K562 (cell line): Measurements from ENCODE around the gene ZKSCAN7. TPM values are rescaled to one million over a fixed set of nuclear protein-coding genes. Genes with fewer than 3 reads are reported as not detected.

Experiments
- ATAC-seq: fragments of 200-7000 bp; cut with Tn5 transposase; 3 replicates; pipeline ENCODE4 v1.9.1; 2020; ENCODE audit warnings: moderate library complexity
- BruUV-seq: library from RNA; stranded (reverse); fragments of 400-500 nt; replicated peaks from 2 replicates; lab custom pipeline; 2021; lab: Mats Ljungman, UMichigan
- CTCF ChIA-PET: fragments of 300-600 bp; formaldehyde crosslinking; extraction: SDS; loops from one replicate; lab custom pipeline; 2021; ENCODE audit warnings: low intra/inter-chr PET ratio; lab: Yijun Ruan, JAX
- POLR2A ChIA-PET: fragments of 300-600, 350-650 bp; sonication (Branson Sonifier 250); formaldehyde crosslinking; extraction: SDS; loops from one replicate; lab custom pipeline; 2021; ENCODE audit warnings: antibody characterized with exemption, inconsistent platforms; lab: Yijun Ruan, JAX
- DNase-seq, 4 experiments: peaks; one replicate each; pipeline versions ENCODE4 v3.0.0 to v3.0.0-alpha.2; 2011 to 2018; ENCODE audit warnings: low spot score in 3 of 4, mixed read lengths in 3 of 4; ENCODE audit errors: extremely low read depth in 1 of 4
- FAIRE-seq: peaks from 2 replicates; lab custom pipeline; 2011; peaks lifted over from hg19 to GRCh38; lab: Jason Lieb, UNC
- H2AFZ ChIP-seq: 2 replicates; pipeline ENCODE4 v1.6.0; 2011; ENCODE audit warnings: low read depth, low read length, control low read depth, inconsistent platforms
- H3K27ac ChIP-seq: fragments of 200-600 bp; 3 replicates; pipeline ENCODE4 v1.8.0; 2011; ENCODE audit warnings: low read depth, mild to moderate bottlenecking, control low read depth, inconsistent platforms, low read length, moderate library complexity, mixed read lengths; ENCODE audit errors: extremely low read depth
- H3K27me3 ChIP-seq, 2 experiments: fragments of 300-600 bp in 1 of 2; 2 replicates in 1 of 2; 3 replicates in 1 of 2; pipeline versions ENCODE4 v1.6.0 to v1.8.0; 2011; ENCODE audit warnings: inconsistent platforms in 2 of 2, low read length in 2 of 2, mild to moderate bottlenecking in 1 of 2, mixed read lengths in 1 of 2, moderate library complexity in 1 of 2; ENCODE audit not compliant: control insufficient read depth in 2 of 2, insufficient read depth in 2 of 2
- H3K36me3 ChIP-seq: fragments of 300-600 bp; 3 replicates; pipeline ENCODE4 v1.8.0; 2011; ENCODE audit warnings: mild to moderate bottlenecking, low read length, inconsistent platforms; ENCODE audit not compliant: control insufficient read depth, insufficient read depth
- H3K4me1 ChIP-seq, 2 experiments: fragments of 200-600 bp in 1 of 2; replicated peaks in 1 of 2; 2 replicates in 1 of 2; 3 replicates in 1 of 2; pipeline versions ENCODE4 v1.5.1 to v1.8.0; 2011; ENCODE audit warnings: inconsistent platforms in 2 of 2, low read length in 2 of 2, mild to moderate bottlenecking in 1 of 2, mixed read lengths in 1 of 2, moderate library complexity in 1 of 2; ENCODE audit not compliant: control insufficient read depth in 2 of 2, insufficient read depth in 2 of 2
- H3K4me2 ChIP-seq: 2 replicates; pipeline ENCODE4 v1.6.1; 2011; ENCODE audit warnings: low read length, control low read depth, inconsistent platforms, mixed read lengths; ENCODE audit not compliant: insufficient read depth
- H3K4me3 ChIP-seq: fragments of 200-600 bp; sonication (generic), shearing (Covaris generic); 2 replicates; pipeline ENCODE4 v1.5.1; 2016; ENCODE audit warnings: control low read depth, inconsistent platforms
- H3K79me2 ChIP-seq: fragments of 200-600 bp; 3 replicates; pipeline ENCODE4 v1.8.0; 2011; ENCODE audit warnings: low read length, inconsistent platforms; ENCODE audit not compliant: control insufficient read depth, insufficient read depth
- H3K9ac ChIP-seq, 2 experiments: 2 replicates each; pipeline versions ENCODE4 v1.6.0 to v1.6.1; 2011; ENCODE audit warnings: low read depth in 2 of 2, low read length in 2 of 2, control low read depth in 1 of 2, inconsistent platforms in 1 of 2, mild to moderate bottlenecking in 1 of 2, mixed read lengths in 1 of 2; ENCODE audit not compliant: insufficient read depth in 1 of 2
- H3K9me1 ChIP-seq: one replicate; pipeline ENCODE4 v1.6.0; 2011; ENCODE audit warnings: inconsistent platforms, mild to moderate bottlenecking, low read length, moderate library complexity; ENCODE audit not compliant: control insufficient read depth, insufficient read depth
- H3K9me3 ChIP-seq: replicated peaks from 2 replicates; pipeline ENCODE4 v1.5.1; 2011; ENCODE audit warnings: low read depth, low read length, inconsistent platforms; ENCODE audit not compliant: control insufficient read depth, insufficient read depth
- H4K20me1 ChIP-seq: replicated peaks from 2 replicates; pipeline ENCODE4 v1.6.1; 2011; ENCODE audit warnings: low read length, inconsistent platforms, mixed read lengths; ENCODE audit not compliant: control insufficient read depth, insufficient read depth
- DMBX1 ChIP-seq: fragments of 250-450 bp; sonication (Bioruptor Pico); IDR thresholded peaks from 2 replicates; pipeline ENCODE4 v1.8.0; 2022; ENCODE audit warnings: inconsistent platforms, mild to moderate bottlenecking, moderate library complexity, borderline replicate concordance
- ESRRB ChIP-seq: fragments of 250-450 bp; sonication (Bioruptor Pico); IDR thresholded peaks from 2 replicates; pipeline ENCODE4 v1.5.0; 2020; ENCODE audit warnings: mild to moderate bottlenecking, moderate library complexity, borderline replicate concordance
- ETV1 ChIP-seq: fragments of 450-650 bp; conservative IDR thresholded peaks from 2 replicates; pipeline ENCODE4 v1.6.1; 2016; ENCODE audit warnings: missing genetic modification characterization, control low read depth, low read depth, missing compliant biosample characterization
- HDAC2 ChIP-seq: fragments of 450-650 bp; IDR thresholded peaks from 2 replicates; pipeline ENCODE4 v1.6.1; 2016; ENCODE audit warnings: mild to moderate bottlenecking
- IFI16 ChIP-seq: fragments of 250-450 bp; sonication (Bioruptor Pico); IDR thresholded peaks from 2 replicates; pipeline ENCODE4 v2.1.2; 2022; ENCODE audit warnings: mild to moderate bottlenecking, inconsistent platforms
- L3MBTL2 ChIP-seq: fragments of 450-650 bp; IDR thresholded peaks from 2 replicates; pipeline ENCODE4 v1.6.1; 2016; ENCODE audit warnings: mild to moderate bottlenecking, moderate library complexity
- MEF2A ChIP-seq: IDR thresholded peaks from 2 replicates; pipeline ENCODE4 v1.6.1; 2011; ENCODE audit warnings: low read depth, mild to moderate bottlenecking, low read length, moderate library complexity; ENCODE audit not compliant: control insufficient read depth
- SMAD4 ChIP-seq: fragments of 250-450 bp; sonication (Bioruptor Pico); conservative IDR thresholded peaks from 2 replicates; pipeline ENCODE4 v1.8.0; 2021; ENCODE audit warnings: inconsistent platforms, mild to moderate bottlenecking, moderate library complexity
- ZNF232 ChIP-seq: sonication (generic); formaldehyde crosslinking; IDR thresholded peaks from 2 replicates; pipeline ENCODE4 v1.8.0; 2022; ENCODE audit warnings: mild to moderate bottlenecking, missing genetic modification reagents
- ZNF644 ChIP-seq: fragments of 200-800 bp; sonication (Bioruptor generic); IDR thresholded peaks from 2 replicates; pipeline ENCODE4 v1.6.1; 2016; ENCODE audit warnings: low read depth, missing genetic modification characterization, missing compliant biosample characterization
- WGBS: fragments of 100-300 bp; shearing (Covaris generic); methylation state at CpG from one replicate; pipeline ENCODE4 v1.1.6; 2016; ENCODE audit warnings: low coverage, mixed read lengths; ENCODE audit not compliant: insufficient coverage; ENCODE audit errors: missing lambda C conversion rate; 5-methylcytosine and 5-hydroxymethylcytosine counted together
- in situ Hi-C: fragments of 300-500 bp; cut with MboI; formaldehyde crosslinking; loops from 4 replicates; pipeline ENCODE4 v1.15.0; 2018; ENCODE audit warnings: inconsistent platforms, mixed read lengths
- intact Hi-C: fragments of 100-400 bp; cut with micrococcal nuclease; formaldehyde crosslinking; loops from 2 replicates; pipeline ENCODE4 v1.14.2; 2022
- polyA plus RNA-seq, 8 experiments: library from polyadenylated mRNA; depleted of rRNA in 4 of 8; stranded (reverse) in 5 of 8; unstranded in 3 of 8; fragments of >200 nt; fragmentation: Nextera tagmentation in 2 of 8; fragmentation: Illumina TruSeq in 1 of 8; extraction: Ambion mirVana in 2 of 8; extraction: Trizol in 1 of 8; gene quantifications; 2 replicates each; pipeline versions ENCODE4 v1.2.1 to v1.2.3, GENCODE V29; 2011 to 2014; ENCODE audit warnings: inconsistent platforms in 1 of 8, missing spikeins in 1 of 8
- total RNA-seq, 7 experiments: library from RNA; depleted of rRNA in 6 of 7; stranded (reverse); fragments of >200 nt in 6 of 7; fragmentation: Illumina TruSeq in 2 of 7; extraction: Trizol in 2 of 7; gene quantifications; 2 replicates each; pipeline versions ENCODE4 v1.2.1 to v1.2.3, GENCODE V29; 2011 to 2021; ENCODE audit warnings: low replicate concordance in 1 of 7
- TF ChIP-seq, protein P1 (sequence below): fragments of 250-450 bp; sonication (Bioruptor Pico); IDR thresholded peaks from 2 replicates; pipeline ENCODE4 v1.5.0; 2021
- TF ChIP-seq, protein P2 (sequence below): fragments of 250-450 bp; sonication (Bioruptor Pico); IDR thresholded peaks from 2 replicates; pipeline ENCODE4 v1.9.0; 2021; ENCODE audit warnings: mild to moderate bottlenecking
- TF ChIP-seq, protein P3 (sequence below): fragments of 450-650 bp; formaldehyde crosslinking; IDR thresholded peaks from 2 replicates; pipeline ENCODE4 v1.4.0; 2022; ENCODE audit warnings: missing genetic modification characterization
- TF ChIP-seq, protein P4 (sequence below): sonication (generic); formaldehyde crosslinking; IDR thresholded peaks from 2 replicates; pipeline ENCODE4 v1.4.0; 2020; ENCODE audit warnings: mild to moderate bottlenecking, missing genetic modification reagents
- TF ChIP-seq, protein P5 (sequence below): sonication (generic); formaldehyde crosslinking; IDR thresholded peaks from 2 replicates; pipeline ENCODE4 v1.8.0; 2023; ENCODE audit warnings: mild to moderate bottlenecking, missing genetic modification reagents

ZKSCAN7 gene
- total and polyA plus RNA-seq, 9 of the 15 experiments (the other 6 are each of a cell fraction or from before 2014, with no cell fraction given) = not detected

DNA sequence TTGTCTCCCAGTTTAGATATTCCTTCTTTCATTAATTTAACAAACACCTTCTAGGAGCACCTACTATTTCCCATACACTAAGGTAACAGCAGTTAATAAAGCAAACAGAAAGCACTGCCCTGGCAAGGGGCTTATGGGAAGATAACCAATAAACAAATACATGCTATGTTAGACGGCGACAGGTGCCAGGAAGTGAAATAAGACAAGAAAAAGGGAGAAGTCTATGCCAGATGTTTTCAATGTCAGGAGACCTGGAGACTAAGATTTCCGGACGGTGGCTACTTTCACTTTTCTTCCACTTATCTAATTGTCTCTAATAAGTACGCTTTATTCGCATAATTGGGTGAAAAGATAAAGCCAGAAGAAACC lies 45.0 kb upstream of the ZKSCAN7 start:
- no peaks in the 10 kb centered on the region for H3K27me3 ChIP-seq
- peaks cover 4% of the 10 kb centered on the region for H3K9me1 ChIP-seq
- H2AFZ ChIP-seq = peak overlapping the region; percentile 68
- DNase-seq (peak; percentile 24 to 38 (median 30)), ATAC-seq (peak; percentile 17), FAIRE-seq (no peak)
- peaks cover 16% of the 10 kb centered on the region for H3K36me3 ChIP-seq
- H3K79me2 ChIP-seq = peaks cover 58% of the 10 kb centered on the region
- intact Hi-C loops = loop anchor here (1.0 to 5.0 kb wide), 3 partner anchors 34 to 747 kb away; no protein-coding TSS in a partner anchor
- CTCF ChIA-PET = no interaction called here
- H3K4me1 ChIP-seq = peaks cover 5 to 17% of the 10 kb centered on the region in 2 experiments; a peak in 4 of 5 replicates
- peak overlapping the region; percentile 91 for H3K4me3 ChIP-seq
- 0% methylated on average over 6 of the region's 6 CpGs for WGBS
- peak overlapping the region; percentile 96 for H3K4me2 ChIP-seq
- POLR2A ChIA-PET = interaction anchor here (0.9 to 2.3 kb wide), 5 partner anchors 9 to 172 kb away, joined by 4 to 11 read pairs (median 8); partner anchors contain the start of gene TCAIM
- TSS peak; percentile 64 for BruUV-seq
- H3K27ac ChIP-seq = peak overlapping the region; percentile 67
- in situ Hi-C loops = loop anchor here (10.0 kb wide), 1 partner anchor 185 kb away; no protein-coding TSS in a partner anchor
- peak overlapping the region; percentile 81 to 92 for H3K9ac ChIP-seq
- H4K20me1 ChIP-seq = 0 out of 2 replicates have a peak, but pooled peaks cover 5% of the 10 kb centered on the region
- 0 out of 2 replicates have a peak, but pooled peaks cover 3% of the 10 kb centered on the region for H3K9me3 ChIP-seq
- TF ChIP-seq HDAC2 (no peak), ZNF232 (CRISPR knock-in tag) (no peak), ZNF644 (tag) (0 out of 2 replicates have a peak, but pooled peaks have one; percentile 18), ETV1 (tag) (peak; percentile 46; the same call in 1 of the 2 replicates), IFI16 (CRISPR knock-in tag) (no peak), MEF2A (no peak), L3MBTL2 (no peak), SMAD4 (CRISPR knock-in tag) (0 out of 2 replicates have a peak, but pooled peaks have one; percentile 13), DMBX1 (0 out of 2 replicates have a peak, but pooled peaks have one; percentile 31), ESRRB (no peak)
- TF ChIP-seq, protein P1, sequence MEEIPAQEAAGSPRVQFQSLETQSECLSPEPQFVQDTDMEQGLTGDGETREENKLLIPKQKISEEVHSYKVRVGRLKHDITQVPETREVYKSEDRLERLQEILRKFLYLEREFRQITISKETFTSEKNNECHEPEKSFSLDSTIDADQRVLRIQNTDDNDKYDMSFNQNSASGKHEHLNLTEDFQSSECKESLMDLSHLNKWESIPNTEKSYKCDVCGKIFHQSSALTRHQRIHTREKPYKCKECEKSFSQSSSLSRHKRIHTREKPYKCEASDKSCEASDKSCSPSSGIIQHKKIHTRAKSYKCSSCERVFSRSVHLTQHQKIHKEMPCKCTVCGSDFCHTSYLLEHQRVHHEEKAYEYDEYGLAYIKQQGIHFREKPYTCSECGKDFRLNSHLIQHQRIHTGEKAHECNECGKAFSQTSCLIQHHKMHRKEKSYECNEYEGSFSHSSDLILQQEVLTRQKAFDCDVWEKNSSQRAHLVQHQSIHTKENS (CRISPR knock-in tag) = peak; percentile 75; the same call in 1 of the 2 replicates
- TF ChIP-seq, protein P2, sequence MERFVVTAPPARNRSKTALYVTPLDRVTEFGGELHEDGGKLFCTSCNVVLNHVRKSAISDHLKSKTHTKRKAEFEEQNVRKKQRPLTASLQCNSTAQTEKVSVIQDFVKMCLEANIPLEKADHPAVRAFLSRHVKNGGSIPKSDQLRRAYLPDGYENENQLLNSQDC (CRISPR knock-in tag) = no peak
- TF ChIP-seq, protein P3, sequence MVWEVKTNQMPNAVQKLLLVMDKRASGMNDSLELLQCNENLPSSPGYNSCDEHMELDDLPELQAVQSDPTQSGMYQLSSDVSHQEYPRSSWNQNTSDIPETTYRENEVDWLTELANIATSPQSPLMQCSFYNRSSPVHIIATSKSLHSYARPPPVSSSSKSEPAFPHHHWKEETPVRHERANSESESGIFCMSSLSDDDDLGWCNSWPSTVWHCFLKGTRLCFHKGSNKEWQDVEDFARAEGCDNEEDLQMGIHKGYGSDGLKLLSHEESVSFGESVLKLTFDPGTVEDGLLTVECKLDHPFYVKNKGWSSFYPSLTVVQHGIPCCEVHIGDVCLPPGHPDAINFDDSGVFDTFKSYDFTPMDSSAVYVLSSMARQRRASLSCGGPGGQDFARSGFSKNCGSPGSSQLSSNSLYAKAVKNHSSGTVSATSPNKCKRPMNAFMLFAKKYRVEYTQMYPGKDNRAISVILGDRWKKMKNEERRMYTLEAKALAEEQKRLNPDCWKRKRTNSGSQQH = no peak
- TF ChIP-seq, protein P4, sequence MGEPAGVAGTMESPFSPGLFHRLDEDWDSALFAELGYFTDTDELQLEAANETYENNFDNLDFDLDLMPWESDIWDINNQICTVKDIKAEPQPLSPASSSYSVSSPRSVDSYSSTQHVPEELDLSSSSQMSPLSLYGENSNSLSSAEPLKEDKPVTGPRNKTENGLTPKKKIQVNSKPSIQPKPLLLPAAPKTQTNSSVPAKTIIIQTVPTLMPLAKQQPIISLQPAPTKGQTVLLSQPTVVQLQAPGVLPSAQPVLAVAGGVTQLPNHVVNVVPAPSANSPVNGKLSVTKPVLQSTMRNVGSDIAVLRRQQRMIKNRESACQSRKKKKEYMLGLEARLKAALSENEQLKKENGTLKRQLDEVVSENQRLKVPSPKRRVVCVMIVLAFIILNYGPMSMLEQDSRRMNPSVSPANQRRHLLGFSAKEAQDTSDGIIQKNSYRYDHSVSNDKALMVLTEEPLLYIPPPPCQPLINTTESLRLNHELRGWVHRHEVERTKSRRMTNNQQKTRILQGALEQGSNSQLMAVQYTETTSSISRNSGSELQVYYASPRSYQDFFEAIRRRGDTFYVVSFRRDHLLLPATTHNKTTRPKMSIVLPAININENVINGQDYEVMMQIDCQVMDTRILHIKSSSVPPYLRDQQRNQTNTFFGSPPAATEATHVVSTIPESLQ = peak; percentile 32; the same call in 1 of the 2 replicates
- TF ChIP-seq, protein P5, sequence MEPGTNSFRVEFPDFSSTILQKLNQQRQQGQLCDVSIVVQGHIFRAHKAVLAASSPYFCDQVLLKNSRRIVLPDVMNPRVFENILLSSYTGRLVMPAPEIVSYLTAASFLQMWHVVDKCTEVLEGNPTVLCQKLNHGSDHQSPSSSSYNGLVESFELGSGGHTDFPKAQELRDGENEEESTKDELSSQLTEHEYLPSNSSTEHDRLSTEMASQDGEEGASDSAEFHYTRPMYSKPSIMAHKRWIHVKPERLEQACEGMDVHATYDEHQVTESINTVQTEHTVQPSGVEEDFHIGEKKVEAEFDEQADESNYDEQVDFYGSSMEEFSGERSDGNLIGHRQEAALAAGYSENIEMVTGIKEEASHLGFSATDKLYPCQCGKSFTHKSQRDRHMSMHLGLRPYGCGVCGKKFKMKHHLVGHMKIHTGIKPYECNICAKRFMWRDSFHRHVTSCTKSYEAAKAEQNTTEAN (CRISPR knock-in tag) = 0 out of 2 replicates have a peak, but pooled peaks have one; percentile 56
